B cell (primary cell): ENCODE measurements around the gene SAC3D1. TPM values are rescaled to one million over a fixed set of nuclear protein-coding genes. Genes with fewer than 3 reads are reported as not detected.

ENCODE experiments used
- ATAC-seq: fragments of 200-7000 bp; cut with Tn5 transposase; one replicate; pipeline ENCODE4 v1.10.0; 2021; ENCODE audit warnings: low read depth, mild to moderate bottlenecking, moderate number of reproducible peaks, moderate library complexity
- CTCF ChIA-PET: fragments of 350-600 bp; sonication (Branson Sonifier 250); formaldehyde crosslinking; loops from one replicate; lab custom pipeline; 2021; ENCODE audit warnings: antibody characterized with exemption, inconsistent platforms; lab: Charles Lee
- POLR2A ChIA-PET: fragments of 350-600 bp; sonication (Branson Sonifier 250); formaldehyde crosslinking; loops from one replicate; lab custom pipeline; 2021; ENCODE audit warnings: antibody characterized with exemption; lab: Charles Lee
- DNase-seq: peaks from one replicate; pipeline ENCODE4 v3.0.0; 2013
- H2AFZ ChIP-seq: 2 replicates; pipeline ENCODE4 v1.6.1; 2012; ENCODE audit warnings: mild to moderate bottlenecking, low read depth, low read length; ENCODE audit not compliant: insufficient read depth, poor library complexity, severe bottlenecking
- H3K27ac ChIP-seq, 2 donors: 1 replicate in 1 of 2; 2 replicates in 1 of 2; pipeline ENCODE4 v1.5.1; 2012 to 2013; ENCODE audit warnings: low read length in 2 of 2, mild to moderate bottlenecking in 2 of 2, moderate library complexity in 1 of 2
- H3K27me3 ChIP-seq, 4 experiments: fragments of 200-600 bp in 1 of 4; sonication (generic) in 1 of 4; replicated peaks in 1 of 4; 1 replicate in 2 of 4; 2 replicates in 2 of 4; pipeline versions ENCODE4 v1.6.1 to v1.7.0; 2013 to 2016; ENCODE audit warnings: low read length in 3 of 4, mild to moderate bottlenecking in 2 of 4, mixed read lengths in 1 of 4, moderate library complexity in 1 of 4; ENCODE audit not compliant: insufficient read depth in 4 of 4, control insufficient read depth in 3 of 4; ENCODE audit errors: control extremely low read depth in 1 of 4
- H3K36me3 ChIP-seq, 2 experiments: replicated peaks in 1 of 2; 1 replicate in 1 of 2; 2 replicates in 1 of 2; pipeline versions ENCODE4 v1.6.1 to v1.7.1; 2013; ENCODE audit warnings: low read length in 1 of 2; ENCODE audit not compliant: insufficient read depth in 2 of 2, control insufficient read depth in 1 of 2; ENCODE audit errors: control extremely low read depth in 1 of 2, extremely low read depth in 1 of 2
- H3K4me1 ChIP-seq, 2 donors: fragments of 200-600 bp in 1 of 2; sonication (generic) in 1 of 2; 1 replicate in 1 of 2; 2 replicates in 1 of 2; pipeline versions ENCODE4 v1.5.1 to v1.6.1; 2013 to 2017; ENCODE audit warnings: low read length in 2 of 2; ENCODE audit not compliant: control insufficient read depth in 2 of 2, insufficient read depth in 2 of 2
- H3K4me2 ChIP-seq: replicated peaks from 2 replicates; pipeline ENCODE3; 2012; ENCODE audit warnings: mild to moderate bottlenecking, low read depth, low read length; ENCODE audit not compliant: poor library complexity, severe bottlenecking
- H3K4me3 ChIP-seq, 5 experiments: fragments of 200-600 bp in 1 of 5; sonication (generic) in 1 of 5; 1 replicate in 3 of 5; 2 replicates in 2 of 5; pipeline versions ENCODE4 v1.5.1 to v1.7.0; 2011 to 2016; ENCODE audit warnings: low read length in 4 of 5, mild to moderate bottlenecking in 4 of 5, low read depth in 2 of 5, control low read depth in 1 of 5, moderate library complexity in 1 of 5; ENCODE audit not compliant: insufficient read depth in 1 of 5; ENCODE audit errors: control extremely low read depth in 1 of 5, extremely low read depth in 1 of 5
- H3K79me2 ChIP-seq: fragments of 200-600 bp; sonication (generic); one replicate; pipeline ENCODE4 v1.6.0; 2016; ENCODE audit warnings: low read length; ENCODE audit not compliant: control insufficient read depth, insufficient read depth
- H3K9ac ChIP-seq: fragments of 200-600 bp; sonication (generic); 2 replicates; pipeline ENCODE4 v1.6.1; 2017; ENCODE audit warnings: mild to moderate bottlenecking, low read length, moderate library complexity
- H3K9me3 ChIP-seq, 3 donors: one replicate each; pipeline versions ENCODE4 v1.6.1 to v1.7.1; 2013; ENCODE audit warnings: low read length in 2 of 3; ENCODE audit not compliant: control insufficient read depth in 2 of 3, insufficient read depth in 1 of 3; ENCODE audit errors: control extremely low read depth in 1 of 3
- H4K20me1 ChIP-seq: 2 replicates; pipeline ENCODE4 v1.6.0; 2012; ENCODE audit warnings: mild to moderate bottlenecking, low read length; ENCODE audit not compliant: insufficient read depth, control insufficient read depth, poor library complexity, severe bottlenecking
- H3K27ac Mint-ChIP-seq: one replicate; pipeline ENCODE4 v1.8.0; 2021; ENCODE audit warnings: mixed read lengths
- H3K27me3 Mint-ChIP-seq: one replicate; pipeline ENCODE4 v1.8.0; 2021; ENCODE audit warnings: mixed read lengths
- H3K4me1 Mint-ChIP-seq: one replicate; pipeline ENCODE4 v1.8.0; 2021; ENCODE audit warnings: mixed read lengths
- H3K4me3 Mint-ChIP-seq: one replicate; pipeline ENCODE4 v1.8.0; 2021; ENCODE audit warnings: mixed read lengths
- H3K9me3 Mint-ChIP-seq: one replicate; pipeline ENCODE4 v1.8.0; 2022; ENCODE audit warnings: mixed read lengths; ENCODE audit not compliant: insufficient read depth
- EZH2 ChIP-seq: IDR thresholded peaks from 2 replicates; pipeline ENCODE4 v1.6.1; 2012; ENCODE audit warnings: borderline replicate concordance, low read depth, mild to moderate bottlenecking, moderate library complexity, low read length; ENCODE audit not compliant: insufficient read depth, poor library complexity, severe bottlenecking
- WGBS: methylation state at CpG from one replicate; pipeline ENCODE4 v1.1.5; 2013; ENCODE audit warnings: missing lambda C conversion rate; ENCODE audit not compliant: insufficient coverage; 5-methylcytosine and 5-hydroxymethylcytosine counted together
- intact Hi-C: fragments of 100-400 bp; cut with micrococcal nuclease; formaldehyde crosslinking; loops from one replicate; pipeline ENCODE4 v1.10.0; 2022
- polyA plus RNA-seq: library from polyadenylated mRNA; depleted of rRNA; stranded (reverse); fragments of >200 nt; gene quantifications from 2 replicates; pipeline ENCODE4 v1.2.3, GENCODE V29; 2012
- total RNA-seq, 2 donors: library from RNA; stranded (reverse); fragments of 120-200 nt in 1 of 2; gene quantifications; 1 replicate in 1 of 2; 2 replicates in 1 of 2; pipeline versions ENCODE4 v1.2.3 to v1.2.4, GENCODE V29; 2013 to 2022
- TF ChIP-seq, protein P1 (sequence below): fragments of 200-600 bp; IDR thresholded peaks from one replicate; pipeline ENCODE4 v1.8.0; 2022; ENCODE audit warnings: antibody characterized with exemption, mild to moderate bottlenecking

The SAC3D1 gene
- total and polyA plus RNA-seq, 2 donors (not counting 1 experiment from before 2014, with no cell fraction given), result 5.9 to 6.0 TPM

DNA sequence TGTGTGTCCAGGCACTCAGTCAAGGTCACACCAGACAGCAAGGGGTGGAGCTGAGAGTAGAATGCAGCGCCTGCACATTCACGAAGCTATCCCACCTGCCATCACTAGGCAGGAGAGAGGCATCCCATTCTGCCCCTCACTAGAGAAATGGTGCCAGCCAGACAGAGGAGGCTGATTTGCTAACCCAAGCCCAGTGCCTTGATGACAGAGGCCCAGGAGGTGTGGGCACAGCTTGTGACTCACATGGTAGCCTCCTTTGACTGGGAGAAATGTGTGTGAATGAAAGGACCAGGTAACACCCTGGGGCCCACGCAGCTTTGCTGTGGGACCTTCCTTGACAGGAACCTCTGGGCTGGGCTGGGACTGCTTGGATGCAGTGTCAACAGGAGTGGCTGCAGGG lies 22.5 kb downstream of the SAC3D1 start:
- Histone ChIP-seq H2AFZ (no peak overlapping the region), H3K27me3 (no peaks in the 10 kb centered on the region), H3K79me2 (no peaks in the 10 kb centered on the region), H3K27ac (no peak overlapping the region), H3K4me1 (no peaks in the 10 kb centered on the region), H3K4me2 (no peak overlapping the region), H3K36me3 (no peaks in the 10 kb centered on the region), H3K9me3 (peaks cover 0 to 3% (median 0%) of the 10 kb centered on the region in 3 donors), H3K4me3 (no peak overlapping the region), H4K20me1 (no peaks in the 10 kb centered on the region), H3K9ac (no peak overlapping the region)
- Mint-ChIP-seq H3K27me3 (no peaks in the 10 kb centered on the region), H3K4me1 (no peaks in the 10 kb centered on the region), H3K9me3 (no peaks in the 10 kb centered on the region), H3K27ac (no peak overlapping the region), H3K4me3 (no peak overlapping the region)
- no peak for DNase-seq
- CTCF ChIA-PET, result interaction anchor here (0.5 to 0.6 kb wide), 2 partner anchors 25 to 240 kb away, joined by 3 to 4 read pairs; no protein-coding TSS in a partner anchor
- POLR2A ChIA-PET, result no interaction called here
- 75% methylated on average over 1 of the region's 3 CpGs for WGBS
- no peak for ATAC-seq
- TF ChIP-seq, protein P1, sequence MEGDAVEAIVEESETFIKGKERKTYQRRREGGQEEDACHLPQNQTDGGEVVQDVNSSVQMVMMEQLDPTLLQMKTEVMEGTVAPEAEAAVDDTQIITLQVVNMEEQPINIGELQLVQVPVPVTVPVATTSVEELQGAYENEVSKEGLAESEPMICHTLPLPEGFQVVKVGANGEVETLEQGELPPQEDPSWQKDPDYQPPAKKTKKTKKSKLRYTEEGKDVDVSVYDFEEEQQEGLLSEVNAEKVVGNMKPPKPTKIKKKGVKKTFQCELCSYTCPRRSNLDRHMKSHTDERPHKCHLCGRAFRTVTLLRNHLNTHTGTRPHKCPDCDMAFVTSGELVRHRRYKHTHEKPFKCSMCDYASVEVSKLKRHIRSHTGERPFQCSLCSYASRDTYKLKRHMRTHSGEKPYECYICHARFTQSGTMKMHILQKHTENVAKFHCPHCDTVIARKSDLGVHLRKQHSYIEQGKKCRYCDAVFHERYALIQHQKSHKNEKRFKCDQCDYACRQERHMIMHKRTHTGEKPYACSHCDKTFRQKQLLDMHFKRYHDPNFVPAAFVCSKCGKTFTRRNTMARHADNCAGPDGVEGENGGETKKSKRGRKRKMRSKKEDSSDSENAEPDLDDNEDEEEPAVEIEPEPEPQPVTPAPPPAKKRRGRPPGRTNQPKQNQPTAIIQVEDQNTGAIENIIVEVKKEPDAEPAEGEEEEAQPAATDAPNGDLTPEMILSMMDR, result no peak
- TF ChIP-seq EZH2, result no peak
- intact Hi-C loops, result no loop called here

DNA sequence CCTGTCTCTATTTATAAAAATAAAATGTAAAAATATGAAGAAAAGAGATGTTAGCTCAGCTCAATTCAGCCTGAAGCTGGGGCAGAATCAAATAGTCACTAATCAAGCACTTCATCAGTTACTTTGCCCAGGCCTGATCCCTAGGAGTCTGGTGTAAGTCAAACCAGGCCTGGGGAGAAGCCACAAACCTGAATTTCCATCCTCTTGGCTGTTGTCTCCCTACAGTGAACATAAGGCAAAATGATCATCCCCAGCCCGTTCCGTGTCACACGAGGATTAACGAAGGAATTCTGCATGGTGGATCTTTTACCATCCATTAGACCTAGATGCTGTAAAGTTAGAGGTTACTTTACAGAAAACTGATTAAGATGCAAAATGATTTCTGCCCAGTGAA lies 23.8 kb downstream of the SAC3D1 start:
- no peak for TF ChIP-seq EZH2
- TF ChIP-seq, protein P1, result no peak
- DNase-seq (no peak), ATAC-seq (no peak)
- H2AFZ ChIP-seq, result no peak overlapping the region
- Mint-ChIP-seq H3K9me3 (no peaks in the 10 kb centered on the region), H3K27me3 (no peaks in the 10 kb centered on the region), H3K4me1 (no peaks in the 10 kb centered on the region), H3K27ac (no peak overlapping the region), H3K4me3 (no peak overlapping the region)
- intact Hi-C loops, result no loop called here
- H3K9me3 ChIP-seq, result peaks cover 0 to 3% (median 0%) of the 10 kb centered on the region in 3 donors
- no peak overlapping the region for H3K9ac ChIP-seq
- no peaks in the 10 kb centered on the region for H3K27me3 ChIP-seq
- no peaks in the 10 kb centered on the region for H3K79me2 ChIP-seq
- no peaks in the 10 kb centered on the region for H3K36me3 ChIP-seq
- no peaks in the 10 kb centered on the region for H4K20me1 ChIP-seq
- CTCF ChIA-PET, result no interaction called here
- no CpG with 5 or more reads among the region's 4 CpGs for WGBS
- H3K4me3 ChIP-seq, result no peak overlapping the region
- no peak overlapping the region for H3K27ac ChIP-seq
- POLR2A ChIA-PET, result interaction anchor here (0.7 kb wide), 1 partner anchor 897 kb away, joined by 14 read pairs; the partner anchor contains the start of gene SART1
- no peak overlapping the region for H3K4me2 ChIP-seq
- H3K4me1 ChIP-seq, result no peaks in the 10 kb centered on the region
